Limb (tissue), 2 donors: ENCODE measurements around the gene MAPRE3.

Experiments used
- DNase-seq, 2 donors: peaks; one replicate each; pipeline ENCODE4 v3.0.0-alpha.2; 2016; ENCODE audit errors: extremely low spot score in 2 of 2

Gene MAPRE3

DNA sequence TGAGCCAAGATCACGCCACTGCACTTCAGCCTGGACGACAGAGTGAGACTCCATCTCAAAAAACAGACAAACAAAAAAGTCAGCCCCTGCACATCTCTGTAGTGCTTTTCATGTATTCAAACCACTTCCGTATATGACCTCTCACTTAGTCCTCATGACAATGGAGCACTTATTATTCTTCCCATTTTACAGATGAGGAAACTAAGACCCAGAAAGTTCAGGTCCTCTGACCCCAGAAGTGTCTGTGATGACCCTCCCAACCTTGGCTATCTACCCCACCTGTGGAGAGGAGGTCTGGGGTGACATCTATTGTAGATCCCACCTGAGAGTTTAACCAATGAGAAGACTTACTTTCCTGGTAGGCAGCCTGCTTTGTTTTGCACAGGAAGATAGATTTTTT, 21.6 kb upstream of the MAPRE3 start:
- no peak for DNase-seq

DNA sequence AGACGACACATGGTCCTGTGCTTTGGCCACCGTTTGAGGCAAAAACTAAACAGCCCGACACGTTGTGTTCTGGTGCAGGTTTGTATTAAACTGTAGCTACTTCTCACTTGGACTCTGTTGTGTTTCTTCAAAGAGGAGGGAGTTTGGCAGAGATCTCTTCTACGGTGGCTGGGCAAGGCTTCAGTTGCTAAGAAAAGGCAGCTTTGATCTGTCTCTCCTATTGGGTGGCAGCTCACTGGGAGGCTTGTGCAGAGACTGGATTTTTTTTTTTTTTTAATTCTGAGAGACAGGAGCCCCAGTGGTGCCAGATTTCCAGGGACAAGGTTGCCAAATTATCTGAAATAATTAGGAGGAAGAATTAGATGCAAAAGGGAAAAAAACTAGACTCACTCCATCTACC, 20.2 kb upstream of the MAPRE3 start:
- no peak for DNase-seq

DNA sequence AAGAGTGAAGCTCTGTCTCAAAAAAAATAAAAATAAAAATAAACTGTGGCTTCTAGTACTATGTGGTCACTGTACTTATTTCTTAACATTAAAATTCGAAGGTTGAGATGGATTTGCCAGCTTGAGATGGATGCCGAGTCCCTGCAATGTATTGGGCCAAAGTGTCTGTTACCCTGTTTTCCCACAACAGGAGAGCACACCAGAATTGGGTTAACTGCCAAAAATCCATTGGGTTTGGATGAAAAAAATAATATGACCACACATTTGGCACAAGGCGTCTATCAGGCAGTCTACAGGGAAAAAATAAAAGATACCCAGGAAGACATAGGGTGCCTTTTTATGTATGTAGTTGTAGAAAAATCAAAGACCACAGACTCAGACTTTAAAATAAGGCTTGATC, 19.2 kb upstream of the MAPRE3 start:
- DNase-seq = no peak

DNA sequence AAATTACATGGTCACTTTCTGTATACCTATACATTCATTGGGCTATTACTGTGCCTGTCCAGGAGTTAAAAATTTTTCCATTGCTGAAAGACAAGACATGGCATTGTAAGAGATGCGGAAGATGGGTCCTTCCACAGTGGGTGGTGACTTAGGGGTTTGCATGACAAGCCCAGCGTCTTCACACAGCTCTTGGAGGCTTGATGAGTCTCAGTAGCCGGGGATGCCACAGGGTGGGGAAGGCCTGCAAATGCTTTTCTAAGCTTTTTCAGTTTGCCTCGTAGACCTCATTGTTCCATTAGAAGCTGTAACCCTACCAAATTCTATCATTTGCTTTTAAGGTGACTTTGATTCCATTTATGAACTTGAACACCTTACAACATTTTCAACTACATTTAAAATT, 18.1 kb upstream of the MAPRE3 start:
- no peak for DNase-seq

DNA sequence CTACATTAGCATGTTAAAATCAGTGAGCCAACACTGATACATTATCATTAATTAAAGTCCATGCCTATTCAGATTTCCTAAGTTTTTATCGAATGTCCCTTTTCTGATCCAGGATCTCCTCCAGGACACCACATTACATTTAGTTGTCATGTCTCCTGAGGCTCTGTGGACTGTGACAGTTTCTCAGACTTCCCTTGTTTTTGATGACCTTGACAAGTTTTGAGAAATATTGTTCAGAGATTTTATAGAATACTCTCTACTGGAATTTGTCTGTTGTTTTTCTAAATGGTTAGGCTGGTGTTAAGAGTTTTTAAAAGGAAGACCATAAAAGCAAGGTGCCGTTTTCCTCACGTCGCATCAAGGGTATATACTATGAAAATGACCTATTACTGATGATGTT, 16.3 kb upstream of the MAPRE3 start:
- no peak for DNase-seq

DNA sequence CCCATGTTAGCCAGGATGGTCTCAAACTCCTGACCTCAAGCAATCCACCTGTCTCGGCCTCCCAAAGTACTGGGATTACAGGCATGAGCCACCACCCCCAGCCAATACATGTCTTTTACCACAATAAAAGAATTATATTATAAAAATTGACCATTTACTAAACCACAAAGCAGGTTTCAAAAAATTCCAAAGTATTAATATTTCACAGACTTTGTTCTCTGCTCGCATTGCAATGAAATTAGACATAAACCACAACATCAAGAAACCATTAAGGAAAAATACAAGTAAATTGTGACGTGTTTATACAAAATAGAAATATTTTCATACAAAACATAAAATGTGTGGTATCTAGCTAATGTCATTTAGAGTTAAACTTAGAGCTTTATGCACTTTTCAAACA, 13.4 kb upstream of the MAPRE3 start:
- DNase-seq = no peak

DNA sequence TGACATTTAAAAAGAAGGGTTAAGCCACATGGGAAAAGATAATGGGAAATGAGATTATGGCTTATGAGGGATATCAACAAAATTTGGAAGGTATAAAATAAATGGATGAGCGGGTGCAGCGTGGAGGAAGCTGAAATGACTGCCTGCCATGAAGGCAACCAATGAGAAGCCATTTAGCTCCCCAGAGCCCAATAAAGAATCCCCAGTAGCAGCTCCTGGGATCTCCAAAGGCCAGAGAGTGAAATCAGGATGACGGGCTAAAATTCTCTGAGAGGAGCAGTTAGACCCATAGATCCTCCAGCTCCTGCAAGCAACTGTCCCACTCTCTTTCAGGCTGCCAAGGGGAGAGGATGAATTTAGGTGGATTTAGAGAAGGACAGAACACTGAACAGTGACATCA, 12.9 kb upstream of the MAPRE3 start:
- DNase-seq = no peak

DNA sequence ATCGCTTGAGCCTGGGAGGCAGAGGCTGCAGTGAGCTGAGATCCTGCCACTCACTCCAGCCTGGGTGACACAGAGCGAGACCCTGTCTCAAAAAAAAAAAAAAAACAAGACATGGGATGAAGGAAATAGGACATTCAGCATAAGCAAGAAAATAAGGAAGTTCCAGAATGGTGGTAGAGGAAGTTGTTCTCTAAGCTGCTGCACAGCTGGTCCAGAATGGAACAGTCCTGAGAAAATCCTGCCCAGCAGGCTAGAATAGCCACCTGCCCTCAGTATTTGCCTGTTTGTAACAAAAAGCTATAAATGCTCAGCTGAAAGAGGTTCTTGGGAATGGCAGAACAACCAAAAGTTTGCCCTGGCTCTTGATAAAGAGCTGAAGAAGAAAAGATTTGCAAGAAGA, 11.1 kb upstream of the MAPRE3 start:
- DNase-seq = no peak

DNA sequence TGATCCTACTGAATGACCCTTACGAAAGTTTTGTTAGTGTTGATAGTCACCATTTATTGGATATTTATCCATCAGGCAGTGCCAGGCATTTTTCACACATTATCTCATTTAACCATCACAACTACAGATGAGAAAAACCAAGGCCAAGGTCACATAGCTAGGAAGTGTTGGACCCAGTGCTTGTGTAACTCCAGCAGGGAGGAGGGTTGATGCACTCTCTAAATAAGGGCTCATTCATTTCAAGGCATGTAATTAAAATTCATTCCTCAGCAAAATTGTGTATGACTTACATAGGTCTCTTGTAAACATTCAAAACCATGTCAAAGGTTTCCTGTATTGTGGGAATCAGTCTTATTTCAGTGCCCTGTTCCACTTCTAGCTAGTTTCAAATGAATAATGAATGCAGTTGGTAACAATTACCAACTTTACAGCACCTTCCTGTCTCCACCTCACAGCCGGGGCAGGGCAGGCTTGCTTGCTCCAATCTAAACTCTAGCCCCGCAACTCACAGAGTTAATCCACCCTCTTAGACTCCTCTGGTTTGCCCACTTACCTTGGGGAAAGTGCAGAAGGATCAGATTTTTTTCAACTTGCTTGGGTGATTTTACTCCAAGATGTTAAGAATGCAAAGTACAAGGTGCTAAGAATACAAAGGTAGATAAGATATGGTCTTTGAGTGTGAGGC, 5.8 kb upstream of the MAPRE3 start:
- no peak for DNase-seq

DNA sequence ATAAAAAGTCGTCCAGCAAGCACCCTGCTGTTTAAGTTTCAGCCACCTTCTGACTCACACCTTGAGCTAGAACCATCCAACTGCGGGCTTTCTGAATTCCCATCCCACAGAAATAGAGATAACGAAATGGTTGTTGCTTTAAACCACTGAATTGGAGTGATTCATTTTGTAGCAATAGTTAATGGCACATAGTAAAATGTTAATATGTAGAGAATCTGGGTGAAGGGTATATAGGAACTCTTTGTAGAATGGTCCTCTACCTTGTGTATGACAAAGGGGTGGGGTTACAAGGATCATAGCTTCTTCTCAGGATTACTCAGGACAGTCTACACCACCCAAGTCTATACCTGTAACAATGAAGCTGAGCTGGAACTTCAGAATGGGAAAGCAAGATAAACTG, 2.4 kb upstream of the MAPRE3 start:
- no peak for DNase-seq

DNA sequence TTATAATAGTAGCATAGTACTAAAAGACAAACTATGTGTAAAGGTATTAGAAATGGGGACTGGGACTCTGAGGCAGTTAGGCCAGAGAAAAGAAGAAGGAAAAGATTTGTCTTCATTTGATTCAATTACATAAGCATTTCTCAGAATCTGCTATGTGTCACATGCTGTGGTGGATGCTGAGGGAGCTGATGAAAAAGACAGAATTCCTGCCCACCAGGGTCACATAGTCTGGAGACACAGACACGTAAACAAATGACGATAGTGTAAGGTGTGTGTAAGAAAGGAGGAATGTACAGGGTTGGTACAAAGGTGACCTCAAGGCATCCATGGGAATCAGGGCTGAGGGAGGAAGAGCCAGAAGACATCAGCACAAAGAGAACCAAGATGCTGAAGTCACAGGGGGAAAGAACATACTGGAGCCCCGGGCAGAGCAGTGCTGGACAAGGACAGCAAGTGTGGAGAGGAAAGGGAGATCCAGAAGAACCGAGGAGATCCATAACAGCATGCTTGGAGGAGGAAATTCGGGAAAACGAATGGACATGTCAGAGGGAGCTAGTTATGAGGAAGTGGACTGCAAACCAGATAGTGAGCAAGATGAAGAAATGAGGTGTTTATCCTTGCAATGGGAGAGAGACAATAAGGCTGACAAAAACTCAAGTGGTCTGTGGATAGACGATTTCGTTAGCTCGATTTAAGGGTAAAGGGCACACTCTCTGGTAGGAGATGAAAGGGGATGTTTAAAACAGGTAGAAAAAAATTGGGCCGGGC, 1.2 kb upstream of the MAPRE3 start:
- no peak for DNase-seq

DNA sequence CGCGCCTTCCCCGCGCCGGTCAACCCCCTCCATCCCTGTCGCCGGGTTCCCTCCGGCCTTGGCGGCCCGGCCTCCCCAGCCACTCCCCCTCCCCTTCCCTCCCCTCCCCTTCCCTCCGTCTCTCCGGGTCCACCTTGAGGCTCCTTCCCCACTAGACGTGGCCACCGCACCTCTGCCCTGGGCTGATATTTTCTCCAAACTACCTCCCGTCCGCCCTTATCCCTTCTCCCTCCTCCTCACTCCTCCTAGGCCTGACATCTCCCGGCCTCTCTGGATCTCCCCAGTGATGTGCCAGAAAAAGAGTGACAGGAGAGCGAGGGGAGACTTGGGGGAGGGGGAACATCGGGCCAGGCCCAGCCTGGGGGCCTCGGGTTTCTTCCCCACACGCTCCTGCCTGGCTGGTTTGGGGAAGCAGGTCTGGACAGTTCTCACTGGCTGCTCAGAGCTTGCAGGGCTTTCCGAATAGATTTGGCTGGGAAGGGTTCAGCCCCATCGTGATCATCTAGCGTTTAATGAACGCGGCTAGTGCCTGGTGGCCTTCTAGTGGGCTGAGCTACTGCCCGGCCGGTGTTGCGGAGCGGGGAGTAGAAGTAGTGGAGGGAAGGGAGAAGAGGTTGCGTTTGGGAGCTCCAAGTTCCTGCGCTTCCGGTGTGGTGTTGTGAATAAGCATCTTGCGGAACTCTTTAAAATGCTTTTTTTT, 641 bp downstream of the MAPRE3 start:
- peak in 1 of 2 donors; percentile 56 for DNase-seq

DNA sequence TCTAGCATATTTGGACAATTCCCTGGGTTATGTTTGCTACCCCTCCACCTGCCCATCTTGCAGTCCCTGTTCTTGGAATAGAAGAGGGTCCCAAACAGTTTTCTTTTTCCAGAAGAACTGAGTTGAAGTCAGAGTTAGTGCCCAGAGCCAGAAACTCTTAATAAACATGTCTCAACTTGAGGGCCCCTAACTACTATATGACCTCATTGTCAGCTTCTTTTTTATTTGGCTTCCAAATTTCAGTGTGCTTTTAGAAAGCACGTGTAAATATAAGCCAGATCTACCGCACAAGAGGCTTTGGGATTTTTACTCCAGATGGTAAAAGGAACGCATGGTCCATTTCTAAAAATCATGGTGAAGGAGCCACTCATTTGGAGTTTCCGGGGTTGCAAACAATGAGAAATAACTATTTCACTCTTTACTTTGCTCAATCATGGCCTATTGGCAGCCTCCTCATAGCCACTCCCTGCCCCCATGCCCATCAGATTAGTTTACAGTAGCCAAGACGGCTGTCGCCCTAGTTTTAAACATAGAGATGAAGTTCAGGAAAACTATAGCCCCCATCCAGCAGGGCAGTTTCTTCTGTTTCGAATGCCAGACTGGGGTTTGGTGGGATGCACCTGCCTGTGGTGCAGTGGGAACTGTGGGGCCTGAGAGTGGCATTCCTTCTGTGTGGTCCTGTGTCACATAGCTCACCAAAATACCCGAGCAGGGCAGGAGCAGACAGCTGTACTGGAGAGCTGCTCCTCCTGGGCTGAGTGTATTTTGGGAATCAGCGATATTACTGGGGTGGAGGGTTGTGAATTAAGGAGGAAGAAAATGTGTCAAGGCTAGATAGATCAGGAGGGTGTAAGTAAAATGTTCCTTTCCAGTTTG, 1.7 kb downstream of the MAPRE3 start:
- DNase-seq = no peak

DNA sequence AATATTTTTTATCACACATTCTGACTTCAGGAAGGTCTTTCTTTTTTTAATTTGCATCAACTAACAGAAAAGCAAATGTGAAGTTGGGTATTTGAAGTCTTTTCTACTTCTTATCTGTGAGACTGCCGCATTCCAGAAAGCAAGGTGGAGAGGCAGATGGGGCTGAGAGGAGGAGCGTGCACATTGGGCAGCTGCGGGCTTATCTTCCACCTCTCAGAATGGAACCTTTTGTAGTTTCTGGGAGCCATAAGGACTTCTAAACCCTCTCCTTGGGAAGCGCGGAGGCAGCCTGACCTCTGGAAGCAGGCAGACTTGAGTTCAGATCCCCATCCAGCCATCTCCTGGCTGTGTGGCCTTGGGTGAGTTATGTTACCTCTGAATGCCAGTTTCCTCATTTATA, 3.9 kb downstream of the MAPRE3 start:
- no peak for DNase-seq

DNA sequence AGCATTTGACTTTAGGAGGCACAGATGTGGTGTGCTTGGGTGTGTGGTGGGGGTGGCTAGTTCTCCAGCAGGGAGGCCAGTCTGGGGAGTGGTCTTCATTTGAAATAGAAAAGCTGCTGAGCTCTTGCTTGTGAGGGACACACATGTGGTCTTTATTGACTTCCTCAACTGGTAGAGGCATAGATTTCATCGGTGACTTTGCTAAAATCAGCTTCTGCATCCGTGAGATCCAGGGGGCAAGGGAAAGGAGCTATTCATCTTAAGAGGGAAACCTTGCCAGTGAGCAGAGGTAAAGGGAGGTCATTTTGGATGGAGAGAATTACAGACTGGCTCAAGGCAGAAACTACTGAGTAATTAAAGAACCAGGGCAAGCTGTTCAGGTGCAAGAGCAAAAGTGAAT, 4.7 kb downstream of the MAPRE3 start:
- no peak for DNase-seq

DNA sequence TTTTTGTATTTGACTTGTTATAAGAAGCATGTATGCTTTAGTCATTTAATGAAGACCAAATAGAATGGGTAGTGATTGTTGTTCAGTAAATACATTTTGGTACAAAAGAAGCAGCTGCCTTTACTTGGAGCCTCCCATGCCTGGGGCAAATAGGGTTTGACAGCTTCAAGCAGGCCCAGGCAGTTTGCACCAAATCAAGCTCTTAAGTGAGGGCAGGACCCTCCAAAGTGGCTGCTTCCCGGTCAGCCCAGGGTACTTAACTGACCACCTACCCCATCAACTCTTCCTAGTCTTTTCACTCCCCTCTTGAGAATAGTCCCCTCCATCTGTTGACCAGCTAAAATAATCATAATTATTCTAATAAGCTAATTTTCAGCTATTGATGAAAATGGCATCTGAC, 5.2 kb downstream of the MAPRE3 start:
- no peak for DNase-seq

DNA sequence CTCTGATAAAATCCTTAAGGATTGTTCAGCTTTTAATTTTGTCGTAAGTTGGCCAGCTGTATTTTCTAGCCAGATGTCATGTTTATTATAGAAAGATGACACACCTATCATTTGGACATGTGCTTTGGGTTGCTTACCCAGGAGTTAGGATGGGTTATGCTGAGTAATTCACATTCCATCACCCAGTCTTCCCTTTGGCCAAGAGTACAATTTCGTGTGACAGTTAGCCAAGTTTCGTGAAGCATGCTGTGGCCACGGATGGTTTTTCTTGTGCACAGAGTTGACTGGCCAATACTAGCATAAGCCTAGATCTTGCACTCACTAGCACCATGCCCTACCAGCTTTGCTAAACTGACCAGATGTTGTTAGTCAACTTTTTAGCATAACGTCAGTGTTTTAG, 5.8 kb downstream of the MAPRE3 start:
- DNase-seq = no peak

DNA sequence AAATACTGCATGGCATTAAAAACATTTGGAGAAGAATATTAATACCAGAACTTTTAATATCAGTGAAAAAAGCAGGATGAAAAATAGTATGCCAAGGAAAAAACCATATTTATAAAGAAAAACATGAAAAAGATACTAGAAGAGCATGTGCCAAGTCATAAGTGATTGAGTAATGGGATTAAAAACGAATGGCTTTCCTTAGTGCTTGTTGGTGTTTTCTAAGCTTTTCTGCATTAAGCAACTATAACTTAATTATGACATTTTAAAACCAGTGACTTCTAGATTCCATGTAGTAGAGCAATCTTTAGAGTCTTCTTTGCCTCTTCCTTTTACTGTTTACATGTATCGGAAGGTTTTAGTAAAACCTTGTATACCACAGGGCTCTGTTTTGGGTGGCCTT, 6.6 kb downstream of the MAPRE3 start:
- DNase-seq = no peak

DNA sequence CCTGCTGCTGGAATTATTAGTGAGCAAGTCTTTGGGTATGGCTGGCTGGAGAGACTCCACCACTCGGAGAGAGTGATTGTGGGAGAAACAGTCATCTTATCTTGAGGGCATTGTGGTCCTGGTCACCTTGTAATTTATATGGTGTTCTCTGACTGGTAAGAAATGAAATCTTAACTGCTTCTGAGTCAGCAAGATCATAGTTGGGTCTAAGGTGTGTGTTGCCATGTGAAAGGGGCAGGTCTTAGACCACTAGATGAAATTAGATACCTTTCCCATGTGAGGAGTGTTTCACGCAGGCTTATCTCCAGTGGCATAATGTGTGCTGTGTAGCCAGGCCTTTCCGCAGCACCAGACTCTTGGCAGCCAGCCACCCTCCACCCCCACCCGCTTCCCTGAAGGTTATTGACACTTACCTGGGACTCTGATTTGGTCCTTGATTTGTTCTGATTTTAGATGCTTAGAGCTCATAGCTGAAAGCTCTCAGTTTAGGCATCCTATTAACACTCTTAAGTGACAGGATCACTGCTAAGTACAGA, 7.7 kb downstream of the MAPRE3 start:
- no peak for DNase-seq

DNA sequence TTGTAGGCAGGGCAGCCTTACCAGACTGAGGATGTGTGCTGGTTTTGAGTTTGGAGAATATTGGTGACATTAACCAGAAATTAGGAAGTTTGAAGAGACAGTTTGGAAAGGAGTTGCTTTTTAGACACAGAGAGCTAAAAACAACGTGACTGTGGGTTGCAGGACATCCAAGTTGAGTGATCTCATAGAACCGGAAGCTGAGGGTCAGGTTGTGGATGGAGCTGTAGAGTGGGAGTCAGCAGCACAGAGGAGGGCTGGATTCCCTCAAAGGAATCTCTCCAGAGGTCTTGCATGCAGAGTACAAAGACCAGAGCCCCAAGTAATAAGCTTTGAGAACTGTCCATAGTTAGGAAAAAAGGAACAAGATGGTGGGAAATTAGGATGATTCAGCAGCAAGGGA, 9.3 kb downstream of the MAPRE3 start:
- DNase-seq = no peak

DNA sequence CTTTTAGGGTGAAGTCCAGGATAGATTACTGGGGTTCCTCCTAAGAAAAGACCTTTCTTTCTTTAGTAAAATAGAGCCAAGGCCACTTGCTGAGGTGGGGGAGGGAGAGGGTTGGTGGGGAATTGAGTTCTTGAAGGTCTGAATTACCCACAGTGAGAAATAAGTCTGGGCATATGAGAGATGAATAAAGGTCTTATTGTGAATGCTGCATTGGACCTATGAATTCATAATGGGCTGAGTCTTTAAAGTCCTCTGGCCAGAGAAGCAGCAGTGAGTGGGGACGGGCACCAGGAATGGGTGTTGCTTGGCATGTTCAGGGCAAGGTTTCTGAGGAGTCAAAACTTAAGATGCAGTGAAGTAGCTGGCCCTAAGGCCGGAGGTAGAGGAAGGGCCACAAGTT, 10.5 kb downstream of the MAPRE3 start:
- DNase-seq = no peak
